Skeletal muscle satellite cell (primary cell): Measurements from ENCODE around the gene KIAA0825.

Experiments
- H3K27me3 ChIP-seq: 2 replicates; pipeline ENCODE4 v1.7.0; 2013; ENCODE audit warnings: low read length; ENCODE audit not compliant: control insufficient read depth, insufficient read depth
- H3K36me3 ChIP-seq: 2 replicates; pipeline ENCODE4 v1.7.0; 2013; ENCODE audit warnings: mild to moderate bottlenecking, control low read depth, low read length; ENCODE audit not compliant: insufficient read depth
- H3K4me1 ChIP-seq: 2 replicates; pipeline ENCODE4 v1.7.0; 2013; ENCODE audit warnings: low read length; ENCODE audit not compliant: control insufficient read depth, insufficient read depth
- H3K4me2 ChIP-seq: 2 replicates; pipeline ENCODE4 v1.7.0; 2013; ENCODE audit warnings: mild to moderate bottlenecking, low read length
- H3K4me3 ChIP-seq: 2 replicates; pipeline ENCODE4 v1.7.0; 2013; ENCODE audit warnings: low read length
- H3K9ac ChIP-seq: 2 replicates; pipeline ENCODE4 v1.7.0; 2013; ENCODE audit warnings: mild to moderate bottlenecking, low read depth, low read length, moderate library complexity
- H3K9me3 ChIP-seq: replicated peaks from 2 replicates; pipeline ENCODE4 v1.7.0; 2013; ENCODE audit warnings: mild to moderate bottlenecking, control low read depth, low read length

KIAA0825 gene

GRCh38 chr5:94467346-94467953 lies 151.0 kb downstream of the KIAA0825 start:
- H3K4me1 ChIP-seq = no peaks in the 10 kb centered on the region
- no peaks in the 10 kb centered on the region for H3K27me3 ChIP-seq
- H3K4me2 ChIP-seq = no peak overlapping the region
- H3K4me3 ChIP-seq = no peak overlapping the region
- no peaks in the 10 kb centered on the region for H3K36me3 ChIP-seq
- H3K9ac ChIP-seq = no peak overlapping the region
- H3K9me3 ChIP-seq = no peaks in the 10 kb centered on the region

DNA sequence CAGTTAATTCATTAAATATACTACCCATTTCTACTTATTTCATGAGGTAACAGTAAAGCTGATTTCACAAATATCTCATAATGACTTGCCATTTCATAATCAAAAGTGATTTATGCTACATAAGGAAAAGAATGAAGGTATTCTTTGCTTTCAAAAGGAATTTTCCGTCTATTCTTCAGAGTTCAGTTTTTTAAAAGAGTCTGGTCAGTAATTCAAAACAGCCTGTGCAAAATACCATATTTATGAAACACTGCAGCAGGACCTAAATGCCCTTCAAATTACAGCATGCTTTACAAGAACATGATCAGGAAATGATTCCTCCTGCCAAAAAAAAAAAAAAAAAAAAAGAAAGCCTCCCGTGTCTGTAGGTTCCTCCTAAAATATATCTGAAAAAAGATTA lies 154.7 kb downstream of the KIAA0825 start:
- H3K4me1 ChIP-seq = no peaks in the 10 kb centered on the region
- no peak overlapping the region for H3K9ac ChIP-seq
- H3K4me3 ChIP-seq = no peak overlapping the region
- no peak overlapping the region for H3K4me2 ChIP-seq
- H3K27me3 ChIP-seq = no peaks in the 10 kb centered on the region
- H3K36me3 ChIP-seq = no peaks in the 10 kb centered on the region
- no peaks in the 10 kb centered on the region for H3K9me3 ChIP-seq

DNA sequence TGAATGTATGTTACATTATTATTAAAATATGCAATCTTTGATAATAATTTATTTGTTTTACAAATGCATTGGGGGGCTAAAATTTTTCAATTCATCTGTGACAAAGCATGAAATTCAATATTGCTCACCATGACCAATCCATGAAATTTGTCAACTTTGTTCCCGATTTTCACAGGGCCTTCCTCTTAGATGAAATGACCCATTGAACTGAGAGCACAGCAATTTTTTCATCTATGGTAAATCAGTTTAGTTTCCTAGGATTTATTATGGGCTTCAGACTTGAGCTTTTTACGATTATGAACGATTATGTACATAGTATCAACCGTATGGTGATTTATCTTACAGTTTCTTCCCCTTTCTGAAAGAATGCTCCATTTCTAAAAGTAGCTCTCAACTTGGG lies 157.3 kb downstream of the KIAA0825 start:
- H3K9me3 ChIP-seq = no peaks in the 10 kb centered on the region
- no peaks in the 10 kb centered on the region for H3K4me1 ChIP-seq
- no peak overlapping the region for H3K4me2 ChIP-seq
- H3K4me3 ChIP-seq = no peak overlapping the region
- no peaks in the 10 kb centered on the region for H3K36me3 ChIP-seq
- no peaks in the 10 kb centered on the region for H3K27me3 ChIP-seq
- H3K9ac ChIP-seq = no peak overlapping the region

GRCh38 chr5:94459915-94460314 lies 158.5 kb downstream of the KIAA0825 start:
- Histone ChIP-seq H3K4me3 (no peak overlapping the region), H3K9me3 (no peaks in the 10 kb centered on the region), H3K4me2 (no peak overlapping the region), H3K4me1 (no peaks in the 10 kb centered on the region), H3K9ac (no peak overlapping the region), H3K27me3 (no peaks in the 10 kb centered on the region), H3K36me3 (no peaks in the 10 kb centered on the region)

- Histone ChIP-seq H3K27me3 (no peaks in the 10 kb centered on the region), H3K36me3 (no peaks in the 10 kb centered on the region), H3K9me3 (no peaks in the 10 kb centered on the region)
Observed at GRCh38 chr5:94457788-94458187, 160.6 kb downstream of the KIAA0825 start.

DNA sequence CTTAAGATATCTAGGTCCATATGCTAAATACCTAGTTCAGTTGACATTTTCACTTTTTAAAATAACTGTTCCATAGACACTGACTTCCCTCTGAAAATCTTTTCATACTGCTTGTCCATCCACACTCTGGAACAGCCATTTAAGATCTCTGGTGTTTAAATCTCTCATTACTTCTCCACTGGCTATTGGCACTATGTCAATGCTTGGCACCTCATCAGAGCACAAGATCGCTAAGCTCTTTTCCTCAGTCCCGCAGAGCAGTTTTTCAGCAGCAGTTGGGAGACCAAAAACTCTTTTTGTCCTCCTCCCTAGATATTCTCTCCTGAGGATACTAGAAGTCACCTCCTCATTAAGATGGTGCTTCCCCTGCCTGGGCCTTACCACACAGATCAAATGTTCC lies 172.7 kb downstream of the KIAA0825 start:
- H3K36me3 ChIP-seq = no peaks in the 10 kb centered on the region
- H3K9me3 ChIP-seq = no peaks in the 10 kb centered on the region
- no peaks in the 10 kb centered on the region for H3K27me3 ChIP-seq
- H3K4me1 ChIP-seq = no peaks in the 10 kb centered on the region
- no peak overlapping the region for H3K9ac ChIP-seq
- H3K4me2 ChIP-seq = no peak overlapping the region
- no peak overlapping the region for H3K4me3 ChIP-seq

More at GRCh38 chr5:94457788-94458187, 160.6 kb downstream of the KIAA0825 start:
- H3K4me2 ChIP-seq = no peak overlapping the region
- no peak overlapping the region for H3K9ac ChIP-seq
- no peak overlapping the region for H3K4me3 ChIP-seq
- H3K4me1 ChIP-seq = no peaks in the 10 kb centered on the region

DNA sequence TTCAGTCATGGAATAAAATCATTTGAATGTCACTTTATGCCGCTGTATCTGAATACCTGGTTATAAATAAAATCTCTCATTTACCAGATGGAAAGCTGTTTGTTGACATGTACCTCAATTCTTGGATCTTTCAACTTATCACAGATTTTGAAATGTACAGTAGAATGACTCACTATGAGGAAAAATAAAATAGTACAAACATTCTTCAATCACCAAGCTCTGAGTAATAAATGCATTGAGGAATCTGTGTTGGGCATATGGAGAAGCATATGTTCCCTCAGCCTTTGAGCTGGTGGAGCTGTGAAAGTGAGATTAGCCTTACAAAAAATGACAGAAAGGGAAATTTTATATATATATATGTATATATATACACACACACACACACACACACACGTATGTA lies 175.4 kb downstream of the KIAA0825 start:
- Histone ChIP-seq H3K4me1 (no peaks in the 10 kb centered on the region), H3K9me3 (no peaks in the 10 kb centered on the region), H3K4me2 (no peak overlapping the region), H3K27me3 (no peaks in the 10 kb centered on the region), H3K36me3 (no peaks in the 10 kb centered on the region), H3K4me3 (no peak overlapping the region), H3K9ac (no peak overlapping the region)

DNA sequence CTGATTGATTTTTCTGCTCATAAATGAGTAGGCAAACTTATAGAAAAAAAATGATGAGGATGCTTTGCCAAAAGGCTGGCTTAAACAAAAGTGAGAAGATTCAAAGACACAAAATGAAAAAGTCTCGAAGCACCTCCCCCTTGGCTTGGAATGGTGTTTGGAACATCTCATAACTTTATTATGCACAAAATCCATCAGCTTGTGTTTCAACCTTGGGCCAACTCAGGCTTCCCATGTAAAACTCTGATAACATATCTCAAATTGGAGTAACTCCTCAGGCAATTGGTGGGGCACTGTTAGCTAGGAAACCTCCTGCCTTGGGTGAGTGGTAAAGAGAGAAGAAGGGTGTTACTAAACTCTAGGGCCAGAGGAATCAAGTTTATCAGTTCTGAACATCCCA lies 176.3 kb downstream of the KIAA0825 start:
- Histone ChIP-seq H3K27me3 (no peaks in the 10 kb centered on the region), H3K4me3 (no peak overlapping the region), H3K36me3 (no peaks in the 10 kb centered on the region), H3K4me2 (no peak overlapping the region), H3K9ac (no peak overlapping the region), H3K9me3 (no peaks in the 10 kb centered on the region), H3K4me1 (no peaks in the 10 kb centered on the region)

DNA sequence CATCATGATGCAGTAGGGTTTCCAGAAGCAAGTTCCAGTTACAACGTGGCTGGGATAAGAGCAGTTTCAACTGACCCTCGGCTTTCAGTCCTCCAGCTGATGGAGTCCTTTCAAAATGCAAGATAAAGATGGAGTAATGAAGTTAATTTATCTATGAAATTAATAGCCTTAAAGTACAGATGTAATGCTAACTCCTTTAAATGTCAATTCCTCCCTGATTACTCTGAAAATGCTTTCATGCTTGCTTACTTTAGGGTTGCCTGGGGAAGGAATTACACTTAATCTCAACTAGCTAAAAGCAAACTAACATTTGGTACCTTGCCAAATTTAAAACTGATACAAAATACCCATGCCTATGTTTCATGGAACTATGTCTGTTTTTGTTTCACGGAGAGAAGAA lies 178.4 kb downstream of the KIAA0825 start:
- H3K27me3 ChIP-seq = no peaks in the 10 kb centered on the region
- no peak overlapping the region for H3K4me3 ChIP-seq
- no peaks in the 10 kb centered on the region for H3K4me1 ChIP-seq
- H3K4me2 ChIP-seq = no peak overlapping the region
- no peaks in the 10 kb centered on the region for H3K36me3 ChIP-seq
- H3K9me3 ChIP-seq = no peaks in the 10 kb centered on the region
- H3K9ac ChIP-seq = no peak overlapping the region

GRCh38 chr5:94433397-94434163 lies 184.8 kb downstream of the KIAA0825 start:
- Histone ChIP-seq H3K27me3 (no peaks in the 10 kb centered on the region), H3K9me3 (no peaks in the 10 kb centered on the region), H3K4me1 (no peaks in the 10 kb centered on the region), H3K4me3 (no peak overlapping the region), H3K4me2 (no peak overlapping the region), H3K9ac (no peak overlapping the region), H3K36me3 (no peaks in the 10 kb centered on the region)

- Histone ChIP-seq H3K4me2 (no peak overlapping the region), H3K4me1 (no peaks in the 10 kb centered on the region), H3K4me3 (no peak overlapping the region), H3K27me3 (no peaks in the 10 kb centered on the region), H3K36me3 (no peaks in the 10 kb centered on the region), H3K9me3 (no peaks in the 10 kb centered on the region), H3K9ac (no peak overlapping the region)
Observed at GRCh38 chr5:94432499-94432898, 185.9 kb downstream of the KIAA0825 start.

- no peaks in the 10 kb centered on the region for H3K9me3 ChIP-seq
- H3K4me1 ChIP-seq = no peaks in the 10 kb centered on the region
- H3K4me2 ChIP-seq = no peak overlapping the region
- no peak overlapping the region for H3K4me3 ChIP-seq
- H3K27me3 ChIP-seq = no peaks in the 10 kb centered on the region
- H3K9ac ChIP-seq = no peak overlapping the region
- no peaks in the 10 kb centered on the region for H3K36me3 ChIP-seq
Observed at GRCh38 chr5:94431696-94432095, 186.7 kb downstream of the KIAA0825 start.
